ENCODE measurements around the gene NPHP4.

The NPHP4 gene

DNA sequence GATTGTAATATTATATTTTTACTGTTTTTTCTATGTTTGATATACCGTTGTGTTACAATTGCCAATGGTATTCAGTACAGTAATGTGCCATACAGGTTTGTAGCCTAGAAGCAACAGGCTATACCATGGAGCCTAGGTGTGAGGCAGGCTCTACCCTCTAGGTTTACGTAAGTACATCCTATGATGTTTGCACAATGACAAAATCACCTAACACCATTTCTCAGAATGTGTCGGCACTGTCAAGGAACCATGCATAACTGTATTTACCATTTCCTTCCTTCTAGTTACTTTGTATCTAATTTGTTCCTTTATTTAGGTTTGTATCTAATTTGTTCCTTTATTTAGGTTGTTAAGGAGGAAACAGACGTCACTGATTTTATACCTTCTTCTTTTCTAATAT lies 9.9 kb downstream of the NPHP4 start:
- peaks cover 8 to 27% of the 10 kb centered on the region in 2 donors for H3K36me3 Mint-ChIP-seq
- peaks cover 16 to 38% of the 10 kb centered on the region in 2 donors for H3K4me1 Mint-ChIP-seq
- no peak overlapping the region for H3K4me3 Mint-ChIP-seq
- ATAC-seq (replicated peaks) (no peak), DNase-seq (no peak)
- peaks cover 0 to 2% of the 10 kb centered on the region in 2 donors for H3K9me3 Mint-ChIP-seq
- H3K27me3 Mint-ChIP-seq = no peaks in the 10 kb centered on the region
- no peak overlapping the region for H3K27ac Mint-ChIP-seq

DNA sequence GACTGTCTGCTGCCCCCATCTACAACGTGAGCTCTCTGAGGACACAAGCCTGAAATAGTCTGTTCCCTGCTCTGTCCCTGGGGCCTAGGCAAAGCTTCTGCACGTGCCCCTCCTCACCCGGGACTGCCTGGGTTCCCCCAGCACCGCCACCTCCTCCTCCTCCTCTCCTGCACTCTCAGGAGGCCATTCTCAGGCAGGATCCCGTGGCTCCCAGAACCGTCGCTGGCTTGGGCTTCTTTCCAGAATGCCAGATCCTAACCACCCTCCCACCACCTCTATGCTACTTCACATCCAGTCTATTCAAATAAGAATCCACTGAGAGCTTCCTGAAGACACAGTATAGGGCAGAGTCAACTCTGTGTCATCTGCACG lies 11.2 kb downstream of the NPHP4 start:
- Mint-ChIP-seq H3K4me3 (no peak overlapping the region), H3K4me1 (peaks cover 16 to 38% of the 10 kb centered on the region in 2 donors), H3K9me3 (peaks cover 0 to 2% of the 10 kb centered on the region in 2 donors), H3K27ac (no peak overlapping the region), H3K27me3 (no peaks in the 10 kb centered on the region), H3K36me3 (peaks cover 10 to 34% of the 10 kb centered on the region in 2 donors)
- DNase-seq = no peak
- ATAC-seq (replicated peaks) = no peak

GRCh38 chr1:5980314-5981008 lies 11.8 kb downstream of the NPHP4 start:
- peaks cover 10 to 30% of the 10 kb centered on the region in 2 donors for H3K36me3 Mint-ChIP-seq
- H3K27me3 Mint-ChIP-seq = no peaks in the 10 kb centered on the region
- H3K9me3 Mint-ChIP-seq = peaks cover 0 to 2% of the 10 kb centered on the region in 2 donors
- no peak for DNase-seq
- no peak overlapping the region for H3K27ac Mint-ChIP-seq
- H3K4me3 Mint-ChIP-seq = no peak overlapping the region
- ATAC-seq (replicated peaks) = peak in 1 of 2 donors; percentile 29
- peaks cover 16 to 38% of the 10 kb centered on the region in 2 donors for H3K4me1 Mint-ChIP-seq

DNA sequence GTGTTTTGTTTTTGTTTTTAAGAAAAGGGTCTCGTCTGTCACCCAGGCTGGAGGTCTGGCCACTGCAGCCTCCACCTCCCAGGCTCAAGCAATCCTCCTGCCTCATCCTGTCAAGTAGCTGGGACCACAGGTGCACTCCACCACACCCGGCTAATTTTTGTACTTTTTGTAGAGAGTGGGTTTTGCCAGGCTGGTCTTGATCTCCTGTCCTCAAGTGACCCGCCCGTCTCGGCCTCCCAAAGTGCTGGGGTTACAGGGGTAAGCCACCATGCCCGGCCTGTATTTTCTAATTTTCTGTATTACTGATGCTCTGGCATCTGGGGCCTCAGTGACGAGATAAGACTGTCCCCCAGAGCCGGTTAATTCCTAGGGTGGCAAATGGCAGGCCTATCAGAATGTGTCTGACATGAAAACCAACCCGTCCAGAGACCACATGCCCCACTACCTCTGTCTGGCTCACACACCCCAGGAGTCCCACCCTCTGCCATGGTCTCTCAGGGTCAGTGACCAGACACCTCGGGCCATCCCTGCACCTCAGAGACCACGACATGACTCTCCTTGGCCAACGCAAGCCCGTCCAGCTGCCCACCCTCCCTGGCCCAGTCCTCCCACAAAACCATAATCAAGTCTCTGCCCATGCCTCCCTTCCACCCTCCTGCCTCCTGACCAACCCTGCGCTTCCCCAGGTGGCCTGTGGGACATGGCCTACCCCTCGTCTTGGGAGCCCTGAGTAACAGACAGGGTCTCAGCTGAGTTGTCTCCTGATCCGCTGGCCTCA lies 12.5 kb downstream of the NPHP4 start:
- H3K27ac Mint-ChIP-seq = no peak overlapping the region
- H3K27me3 Mint-ChIP-seq = no peaks in the 10 kb centered on the region
- no peak overlapping the region for H3K4me3 Mint-ChIP-seq
- H3K4me1 Mint-ChIP-seq = peaks cover 16 to 38% of the 10 kb centered on the region in 2 donors
- DNase-seq (no peak), ATAC-seq (replicated peaks) (no peak)
- peaks cover 0 to 2% of the 10 kb centered on the region in 2 donors for H3K9me3 Mint-ChIP-seq
- peaks cover 13 to 32% of the 10 kb centered on the region in 2 donors for H3K36me3 Mint-ChIP-seq

DNA sequence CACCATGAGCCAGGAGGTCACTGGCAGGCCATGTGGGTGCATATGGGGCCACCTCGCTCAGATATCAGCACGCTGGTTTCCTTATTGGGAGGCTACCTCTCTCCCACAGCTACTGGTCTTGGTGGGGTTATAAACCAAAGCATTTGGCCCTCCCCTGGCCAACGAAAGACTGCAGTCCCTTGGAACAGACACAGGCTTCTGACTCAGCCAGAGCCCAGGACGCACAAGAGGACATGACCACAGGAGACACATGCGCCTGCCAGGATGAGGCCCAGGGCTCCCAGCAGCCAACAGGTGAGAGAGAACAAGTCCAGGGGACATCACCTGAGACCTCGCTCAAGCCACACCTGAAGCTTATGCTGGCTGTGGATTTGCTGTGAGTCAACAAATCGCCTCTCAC lies 13.8 kb downstream of the NPHP4 start:
- H3K4me3 Mint-ChIP-seq = no peak overlapping the region
- peaks cover 0 to 2% of the 10 kb centered on the region in 2 donors for H3K9me3 Mint-ChIP-seq
- H3K27ac Mint-ChIP-seq = no peak overlapping the region
- DNase-seq = no peak
- peaks cover 18 to 38% of the 10 kb centered on the region in 2 donors for H3K4me1 Mint-ChIP-seq
- no peak for ATAC-seq (replicated peaks)
- no peaks in the 10 kb centered on the region for H3K27me3 Mint-ChIP-seq
- peaks cover 14 to 39% of the 10 kb centered on the region in 2 donors for H3K36me3 Mint-ChIP-seq

DNA sequence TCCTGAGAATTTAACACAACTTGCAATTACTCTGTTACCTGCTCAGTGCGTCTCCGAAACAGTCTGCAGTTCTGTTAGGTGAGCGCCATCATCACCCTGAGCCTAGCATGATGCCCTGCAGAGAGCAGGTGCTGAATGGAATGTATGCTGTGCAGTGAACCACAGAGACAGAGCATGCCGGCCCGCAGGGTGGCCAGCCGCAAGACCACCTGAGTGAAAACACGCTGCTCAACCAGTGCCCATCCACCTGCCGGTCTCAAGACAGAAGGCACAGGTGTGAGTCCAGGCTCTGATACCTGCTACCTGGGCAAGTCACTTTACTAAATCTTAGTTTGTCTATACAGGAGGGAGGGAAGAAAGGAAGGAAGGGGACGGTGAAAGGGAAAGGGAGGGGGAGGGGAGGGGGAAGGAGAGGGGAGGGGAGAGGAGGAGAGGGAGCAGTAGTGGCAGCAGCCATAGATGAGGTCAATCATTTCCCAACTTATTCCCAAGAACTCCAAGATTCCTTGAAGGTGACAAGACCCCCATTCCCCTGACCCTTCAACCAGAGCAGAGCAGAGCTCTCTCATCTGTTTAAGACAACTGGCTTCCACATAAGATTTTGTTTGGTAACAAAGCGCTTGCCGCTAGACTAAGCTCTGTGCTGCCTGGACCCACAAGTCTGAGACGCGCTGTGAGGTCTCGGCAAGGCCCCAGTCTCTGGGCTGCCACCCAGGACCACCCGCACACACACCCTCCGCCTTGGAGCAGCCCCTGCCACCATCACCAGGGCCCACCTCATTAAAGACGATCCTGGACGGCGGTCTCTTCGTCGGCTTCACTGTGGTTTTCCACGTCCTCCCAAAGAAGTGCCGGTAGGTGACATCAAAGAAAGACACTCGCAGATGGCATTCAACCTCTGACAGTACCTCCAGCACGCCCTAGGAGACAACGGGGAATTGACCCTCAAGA lies 14.5 kb downstream of the NPHP4 start:
- Mint-ChIP-seq H3K27me3 (no peaks in the 10 kb centered on the region), H3K27ac (peak overlapping the region; percentile 75), H3K36me3 (peaks cover 11 to 37% of the 10 kb centered on the region in 2 donors), H3K4me3 (no peak overlapping the region), H3K4me1 (peaks cover 16 to 36% of the 10 kb centered on the region in 2 donors), H3K9me3 (peaks cover 0 to 2% of the 10 kb centered on the region in 2 donors)
- ATAC-seq (replicated peaks) = no peak
- no peak for DNase-seq

DNA sequence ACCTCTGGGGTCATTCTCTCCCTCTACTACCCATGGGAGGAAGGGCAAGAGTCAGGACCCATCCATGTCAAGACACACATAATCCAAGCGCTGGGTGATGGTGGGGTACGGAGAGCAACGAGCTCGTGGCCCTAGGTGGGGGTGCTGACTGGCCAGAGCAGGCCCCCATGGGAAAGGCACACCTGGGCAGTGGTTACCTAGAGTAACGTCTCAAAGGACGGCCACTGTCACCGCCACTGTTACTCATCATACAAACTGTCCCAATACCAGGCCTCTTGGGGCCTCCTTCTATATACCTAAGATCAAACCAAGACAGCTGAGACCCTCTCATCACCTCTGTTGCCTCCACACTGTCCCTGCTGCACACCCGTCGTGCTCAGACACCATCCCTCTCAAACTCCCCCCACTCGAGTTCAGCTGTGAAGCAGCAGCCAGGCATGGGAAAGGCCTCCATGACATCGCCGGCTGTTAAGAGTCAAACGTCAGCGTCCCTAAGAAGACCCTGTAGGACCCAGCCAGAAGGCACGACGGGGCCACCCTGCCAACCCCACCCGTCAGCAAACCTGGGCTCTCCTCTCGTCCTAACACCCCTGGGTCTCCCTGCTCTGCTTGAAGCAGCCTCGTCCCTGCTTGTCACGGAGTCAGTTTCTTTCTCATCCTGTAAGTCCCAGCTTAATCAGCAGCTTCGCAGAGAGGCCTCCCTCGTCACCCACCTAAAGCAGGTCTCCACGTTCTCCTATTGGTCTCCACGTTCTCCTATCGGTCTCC lies 15.3 kb downstream of the NPHP4 start:
- no peak overlapping the region for H3K4me3 Mint-ChIP-seq
- H3K27ac Mint-ChIP-seq = no peak overlapping the region
- peaks cover 11 to 35% of the 10 kb centered on the region in 2 donors for H3K36me3 Mint-ChIP-seq

GRCh38 chr1:5976231-5976630 lies 16.0 kb downstream of the NPHP4 start:
- Mint-ChIP-seq H3K36me3 (peaks cover 11 to 33% of the 10 kb centered on the region in 2 donors), H3K27ac (no peak overlapping the region), H3K4me3 (no peak overlapping the region), H3K9me3 (peaks cover 0 to 2% of the 10 kb centered on the region in 2 donors), H3K4me1 (peaks cover 15 to 24% of the 10 kb centered on the region in 2 donors), H3K27me3 (no peaks in the 10 kb centered on the region)
- no peak for DNase-seq
- no peak for ATAC-seq (replicated peaks)

More for the DNA sequence above, 15.3 kb downstream of the NPHP4 start:
- no peak for DNase-seq
- Mint-ChIP-seq H3K27me3 (no peaks in the 10 kb centered on the region), H3K9me3 (peaks cover 0 to 2% of the 10 kb centered on the region in 2 donors), H3K4me1 (peaks cover 15 to 27% of the 10 kb centered on the region in 2 donors)
- ATAC-seq (replicated peaks) = no peak

- Mint-ChIP-seq H3K9me3 (peaks cover 0 to 2% of the 10 kb centered on the region in 2 donors), H3K27me3 (no peaks in the 10 kb centered on the region), H3K4me1 (peaks cover 6 to 14% of the 10 kb centered on the region in 2 donors), H3K27ac (peak overlapping the region; percentile 76), H3K4me3 (no peak overlapping the region), H3K36me3 (peaks cover 11 to 27% of the 10 kb centered on the region in 2 donors)
- peak; percentile 76 to 85 for ATAC-seq (replicated peaks)
- peak; percentile 20 for DNase-seq
These were observed 16.9 kb downstream of the NPHP4 start for GRCh38 chr1:5975133-5975880.

DNA sequence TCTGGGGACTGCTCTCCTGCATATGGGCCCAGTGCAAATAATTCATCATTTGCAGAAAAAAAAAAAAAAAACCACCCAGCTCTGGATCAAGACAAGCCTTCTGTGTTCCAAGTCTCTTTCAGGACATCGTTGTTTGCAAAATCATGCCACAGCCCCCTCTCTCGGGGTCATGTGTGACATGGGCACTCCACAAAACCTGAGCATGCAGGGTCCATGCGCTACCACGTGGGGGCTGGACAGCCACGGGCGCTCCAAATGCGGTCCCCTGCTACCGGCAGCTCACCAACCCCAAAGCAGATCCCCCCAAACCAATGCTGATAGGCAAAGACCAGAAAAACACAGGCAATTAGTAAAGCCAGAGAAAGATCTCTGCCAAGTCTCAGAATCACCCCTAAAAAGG lies 17.6 kb downstream of the NPHP4 start:
- no peak overlapping the region for H3K27ac Mint-ChIP-seq
- no peak overlapping the region for H3K4me3 Mint-ChIP-seq

GRCh38 chr1:5973771-5974170 lies 18.5 kb downstream of the NPHP4 start:
- peaks cover 0 to 2% of the 10 kb centered on the region in 2 donors for H3K9me3 Mint-ChIP-seq
- H3K27me3 Mint-ChIP-seq = no peaks in the 10 kb centered on the region
- peaks cover 4 to 10% of the 10 kb centered on the region in 2 donors for H3K4me1 Mint-ChIP-seq
- ATAC-seq (replicated peaks) = no peak
- no peak overlapping the region for H3K4me3 Mint-ChIP-seq
- no peak overlapping the region for H3K27ac Mint-ChIP-seq
- DNase-seq = no peak
- peaks cover 16 to 24% of the 10 kb centered on the region in 2 donors for H3K36me3 Mint-ChIP-seq

More for the DNA sequence above, 17.6 kb downstream of the NPHP4 start:
- ATAC-seq (replicated peaks) (no peak), DNase-seq (no peak)
- Mint-ChIP-seq H3K9me3 (peaks cover 0 to 2% of the 10 kb centered on the region in 2 donors), H3K36me3 (peaks cover 11 to 24% of the 10 kb centered on the region in 2 donors), H3K27me3 (no peaks in the 10 kb centered on the region), H3K4me1 (peaks cover 4 to 10% of the 10 kb centered on the region in 2 donors)

DNA sequence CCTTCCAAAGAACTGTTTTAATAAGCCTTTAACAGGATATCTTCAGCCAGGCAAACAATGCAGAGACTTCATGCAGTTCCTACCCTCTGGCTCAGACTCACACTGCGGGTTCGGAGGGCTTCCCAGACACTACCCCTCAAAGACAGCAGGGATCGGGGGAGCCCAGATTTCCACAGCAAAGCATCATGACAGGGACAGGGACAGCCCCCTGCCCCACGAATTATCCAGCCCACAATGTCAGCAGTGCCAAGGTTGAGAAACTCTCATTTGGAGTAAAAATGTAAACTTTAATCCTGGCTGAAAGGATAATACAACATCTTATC lies 20.1 kb downstream of the NPHP4 start:
- DNase-seq = no peak
- H3K9me3 Mint-ChIP-seq = no peaks in the 10 kb centered on the region
- no peak overlapping the region for H3K4me3 Mint-ChIP-seq
- peaks cover 11 to 26% of the 10 kb centered on the region in 2 donors for H3K36me3 Mint-ChIP-seq
- ATAC-seq (replicated peaks) = no peak
- no peak overlapping the region for H3K27ac Mint-ChIP-seq
- H3K4me1 Mint-ChIP-seq = peaks cover 0 to 2% of the 10 kb centered on the region in 2 donors
- H3K27me3 Mint-ChIP-seq = no peaks in the 10 kb centered on the region
